Stimulated activated CD8-positive, alpha-beta memory T cell treated with anti-CD3 and anti-CD28 coated beads, Interleukin-12 subunit alpha, Interleukin-12 subunit beta, amount 100 ng/mL, for 24 hours (primary cell): ENCODE data around the gene KCND3.

Experiments used
- DNase-seq: peaks from one replicate; pipeline ENCODE4 v3.0.0-alpha.2; 2020; ENCODE audit errors: extremely low read depth

Gene KCND3

DNA sequence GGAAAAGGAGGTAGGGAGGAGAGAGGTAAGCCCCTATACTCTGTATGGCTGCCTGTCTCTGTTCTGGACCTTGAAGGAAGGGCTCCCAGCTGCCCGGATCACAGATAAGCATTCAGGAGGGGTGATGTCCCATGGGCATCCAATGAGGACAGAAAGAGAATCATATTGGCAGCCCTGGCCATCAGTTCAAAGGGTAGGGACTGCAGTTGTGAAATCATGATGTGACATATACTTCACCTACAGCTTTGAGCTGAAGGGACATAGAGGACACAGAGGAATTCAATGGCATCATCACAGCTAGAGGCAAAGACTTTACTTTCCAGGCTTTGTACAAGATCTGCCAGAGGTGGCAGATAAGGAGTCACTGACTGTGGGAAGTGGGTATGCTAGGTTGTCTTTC, 212.2 kb downstream of the KCND3 start:
- DNase-seq = no peak

DNA sequence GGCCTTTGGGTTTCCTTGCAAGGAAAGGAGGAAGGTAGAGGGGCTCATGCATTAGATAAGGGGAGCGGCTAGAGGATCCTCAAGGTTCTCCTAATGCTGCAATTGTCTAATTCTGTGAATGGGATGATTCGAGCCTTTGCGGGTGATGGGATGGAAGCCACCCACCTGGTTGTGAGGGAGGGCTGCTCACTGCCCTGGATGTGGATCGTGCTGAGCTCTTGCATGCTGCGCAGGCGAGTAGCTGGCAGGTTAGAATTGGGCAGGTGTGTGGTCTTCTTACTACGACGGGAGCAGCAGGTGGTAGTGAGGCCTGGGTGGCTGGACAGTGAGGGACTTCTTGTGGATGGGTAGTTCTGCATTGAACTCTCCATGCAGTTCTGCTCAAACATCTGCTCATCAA, 212.6 kb downstream of the KCND3 start:
- DNase-seq = no peak

DNA sequence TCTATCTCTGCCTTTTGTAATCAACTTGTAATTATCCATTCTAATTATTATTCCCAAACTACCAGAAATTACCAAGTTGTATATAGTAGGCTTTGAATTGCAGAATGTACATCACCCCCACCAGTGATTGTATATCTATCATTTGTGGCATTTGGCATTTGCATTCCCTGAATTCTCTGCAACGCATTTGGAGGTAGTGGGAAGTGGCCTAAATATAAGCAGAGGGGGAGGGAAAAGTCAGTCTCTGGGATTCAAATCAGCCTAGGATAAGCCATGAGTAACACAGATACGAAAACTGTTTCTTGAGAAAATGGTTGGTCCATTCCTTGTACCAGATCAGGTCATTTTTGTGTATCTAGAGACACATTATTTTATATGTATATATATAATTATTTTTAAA, 213.1 kb downstream of the KCND3 start:
- no peak for DNase-seq

DNA sequence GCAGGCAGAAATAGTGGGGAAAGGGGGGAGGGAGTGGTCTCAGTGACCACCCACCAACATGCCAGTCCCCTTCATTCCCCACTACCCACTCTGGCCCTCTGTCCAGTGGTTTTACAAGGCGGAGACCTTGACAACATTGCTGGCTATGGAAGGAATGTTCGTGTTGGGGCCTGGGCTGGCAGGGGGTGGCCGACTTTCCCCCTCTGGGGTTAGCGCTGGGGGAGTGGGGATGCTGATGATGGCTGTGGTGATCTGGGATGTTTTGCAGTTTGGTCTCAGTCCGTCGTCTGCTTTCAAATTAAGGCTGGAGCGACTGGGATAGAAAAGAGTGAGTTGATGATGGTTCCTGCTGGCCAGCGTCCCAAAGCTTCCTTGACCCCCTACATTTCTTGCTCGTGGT, 213.5 kb downstream of the KCND3 start:
- DNase-seq = no peak

DNA sequence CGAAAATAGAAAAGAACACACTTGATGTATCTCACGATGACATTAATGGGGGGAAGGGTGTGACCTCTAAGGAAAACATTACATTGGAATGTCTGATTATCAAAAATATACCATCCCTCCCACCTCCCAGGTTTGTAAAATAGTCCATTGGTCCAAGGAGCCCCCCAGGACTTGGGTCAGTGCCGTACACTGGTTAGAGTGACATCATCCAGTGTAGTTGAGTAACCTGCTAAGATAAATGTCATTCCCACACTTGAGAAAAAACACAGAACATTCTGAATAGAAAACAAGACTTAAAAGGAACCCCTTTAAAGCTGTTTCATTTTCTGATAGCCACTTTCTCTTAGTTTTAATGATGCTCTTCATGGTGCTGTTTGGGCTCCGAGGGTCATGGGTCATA, 218.6 kb downstream of the KCND3 start:
- no peak for DNase-seq

- DNase-seq = no peak
Observed at GRCh38 chr1:111769517-111770146, 219.8 kb downstream of the KCND3 start.

- no peak for DNase-seq
Observed at GRCh38 chr1:111768625-111769024, 220.8 kb downstream of the KCND3 start.

- no peak for DNase-seq
Observed at GRCh38 chr1:111768023-111768422, 221.4 kb downstream of the KCND3 start.

GRCh38 chr1:111762332-111762731, 227.1 kb downstream of the KCND3 start:
- no peak for DNase-seq

DNA sequence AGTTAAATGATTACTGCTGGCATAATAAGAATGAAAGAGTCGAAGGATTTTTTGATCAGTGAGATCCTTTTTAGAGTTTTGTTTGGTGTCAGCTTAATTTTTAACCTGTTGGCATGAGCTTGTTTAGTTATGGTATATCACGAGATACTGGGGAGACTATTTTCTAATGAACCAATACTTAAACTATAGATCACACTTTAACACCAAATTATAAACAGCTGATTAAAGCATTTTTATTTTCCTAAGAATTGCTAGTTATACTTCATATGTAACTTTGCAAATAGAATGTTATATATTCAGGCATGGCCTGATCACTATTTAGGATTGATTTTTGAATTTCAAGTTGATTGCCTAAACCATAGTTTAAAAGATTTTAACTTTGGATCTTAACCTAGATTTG, 227.8 kb downstream of the KCND3 start:
- no peak for DNase-seq

- no peak for DNase-seq
Observed at GRCh38 chr1:111758373-111758772, 231.1 kb downstream of the KCND3 start.

GRCh38 chr1:111756124-111756513, 233.3 kb downstream of the KCND3 start:
- DNase-seq = no peak

DNA sequence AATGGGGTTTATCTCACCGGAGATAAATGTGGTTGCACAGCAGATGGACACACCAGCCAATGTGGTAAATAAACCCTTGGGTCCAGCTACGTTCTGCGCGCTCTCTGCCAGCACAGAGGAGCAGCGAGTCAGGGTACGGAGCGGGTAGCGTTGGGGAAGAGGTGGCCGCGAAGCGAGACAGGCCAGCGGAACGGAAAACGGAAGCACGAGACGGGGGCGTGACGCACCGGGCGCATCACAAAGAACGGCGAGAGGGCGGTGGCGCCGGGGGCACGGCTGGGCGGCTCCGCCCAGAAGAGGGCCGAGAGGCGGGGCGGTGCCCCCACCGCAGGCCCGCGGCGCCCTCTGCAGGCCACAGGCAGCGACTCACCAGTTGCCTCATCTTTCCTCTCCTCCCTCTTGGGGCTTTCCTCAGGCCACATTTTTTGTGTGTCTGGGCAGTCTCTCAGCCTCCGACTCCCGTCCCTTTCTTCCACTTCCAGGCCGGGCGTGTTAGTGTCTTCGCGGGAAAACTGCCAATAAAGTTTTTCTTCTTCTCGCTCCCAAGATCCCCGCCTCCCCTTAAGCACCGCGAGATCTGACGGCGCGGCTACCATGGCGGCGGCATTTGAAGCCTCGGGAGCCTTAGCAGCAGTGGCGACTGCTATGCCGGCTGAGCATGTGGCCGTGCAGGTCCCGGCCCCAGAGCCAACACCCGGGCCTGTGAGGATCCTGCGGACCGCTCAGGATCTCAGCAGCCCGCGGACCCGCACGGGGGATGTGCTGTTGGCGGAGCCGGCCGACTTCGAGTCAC, 233.9 kb downstream of the KCND3 start, which contains the start of gene DDX20:
DDX20 (plus strand) TSS at position 571 of the 793 bp plus-strand sequence; CDS start at position 595, 24 bp downstream.
- peak; percentile 82 for DNase-seq

DNA sequence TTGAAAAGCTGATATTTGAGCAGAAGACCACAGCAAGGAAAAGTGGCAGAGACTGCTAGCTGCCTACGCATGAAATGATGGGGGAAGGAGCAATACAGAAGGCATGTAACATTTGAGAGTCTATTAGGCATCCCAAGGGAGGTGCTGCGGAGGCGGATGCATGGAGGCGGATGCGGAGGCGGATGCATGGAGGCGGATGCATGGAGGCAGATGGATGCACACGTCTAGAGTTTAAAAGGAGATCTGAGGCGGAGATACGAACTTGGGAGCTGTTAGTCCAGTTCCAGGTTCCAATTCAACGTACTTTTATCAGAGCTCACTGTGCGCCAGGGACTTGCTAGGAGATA, 234.5 kb downstream of the KCND3 start:
- DNase-seq = no peak

- DNase-seq = no peak
Observed at GRCh38 chr1:111751906-111752575, 237.4 kb downstream of the KCND3 start.

DNA sequence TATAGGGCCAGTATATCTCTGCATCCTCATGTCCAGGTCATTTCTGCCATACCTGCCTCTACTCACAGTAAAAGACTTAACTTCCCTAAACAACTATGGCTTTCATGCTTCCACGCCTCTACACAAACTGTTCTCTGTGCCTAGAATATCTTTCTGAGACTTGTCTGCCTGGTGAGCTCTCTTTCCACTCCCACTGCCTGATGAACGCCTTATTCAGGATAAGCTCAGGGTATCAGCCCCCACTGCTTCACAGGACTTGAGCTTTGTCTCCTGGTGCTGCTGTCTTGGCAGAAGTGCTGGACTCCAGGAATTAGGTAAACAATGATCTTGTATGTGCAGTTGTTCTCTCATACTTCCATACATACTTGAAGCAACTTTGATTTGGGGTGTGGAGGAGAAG, 238.6 kb downstream of the KCND3 start:
- no peak for DNase-seq

DNA sequence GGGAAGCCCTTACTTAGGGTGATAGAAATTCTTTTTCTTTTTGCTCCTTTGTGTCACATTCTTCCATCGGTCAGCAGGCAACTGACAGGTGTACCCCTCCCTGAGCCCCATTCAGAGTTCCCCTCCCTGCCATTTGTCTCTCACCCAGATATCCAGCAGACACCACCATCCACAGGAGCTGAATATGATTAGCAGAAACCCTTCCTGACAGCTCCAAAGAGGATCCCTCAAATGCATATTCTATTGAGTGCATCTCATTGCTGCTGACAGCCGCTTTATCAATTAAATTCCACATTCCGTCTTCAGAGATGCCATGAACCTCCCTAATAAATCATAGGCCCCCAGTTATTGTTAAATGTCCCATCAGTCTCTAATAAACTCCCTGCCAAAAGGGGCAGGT, 239.8 kb downstream of the KCND3 start:
- no peak for DNase-seq

DNA sequence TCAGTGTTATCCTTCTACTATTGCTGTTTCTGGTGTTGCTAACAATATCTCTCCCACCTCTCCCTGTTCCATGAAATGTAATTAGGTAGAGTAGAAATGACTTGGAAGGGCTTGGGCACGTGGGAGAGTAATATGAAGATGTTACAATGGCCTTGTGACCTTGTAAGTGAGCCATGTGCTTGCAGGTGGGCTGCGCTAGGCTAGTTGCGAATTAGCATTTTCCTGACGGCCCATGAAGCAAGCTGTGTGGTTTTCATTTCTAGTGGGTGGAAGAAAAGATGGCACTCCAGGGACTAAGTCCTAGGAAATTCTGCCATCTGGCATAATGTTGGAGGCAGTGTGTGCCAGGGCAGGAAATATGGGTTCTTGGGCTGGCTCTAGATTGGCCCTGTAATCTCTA, 241.5 kb downstream of the KCND3 start:
- DNase-seq = no peak

DNA sequence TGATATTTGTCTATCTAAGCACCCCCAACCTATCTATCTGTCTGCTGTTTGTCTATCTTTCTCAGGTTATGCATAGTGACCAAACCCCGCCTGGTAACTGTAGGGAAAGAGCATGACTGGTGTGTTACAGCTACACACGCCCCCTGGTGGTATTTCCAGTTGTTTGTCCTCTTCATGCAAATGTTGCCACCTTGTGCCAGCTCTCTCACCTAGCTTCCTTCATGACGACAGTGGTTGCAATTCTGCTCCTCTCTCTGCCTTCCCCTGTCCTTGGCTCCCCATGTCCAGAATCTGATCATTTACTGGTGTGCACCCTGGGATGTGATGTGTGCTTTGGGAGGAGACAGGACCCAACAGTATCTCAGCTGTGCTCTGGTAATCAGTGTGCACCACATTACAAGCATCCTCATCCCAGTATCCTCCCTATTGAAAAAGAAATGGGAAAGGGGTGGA, 242.2 kb downstream of the KCND3 start:
- no peak for DNase-seq

DNA sequence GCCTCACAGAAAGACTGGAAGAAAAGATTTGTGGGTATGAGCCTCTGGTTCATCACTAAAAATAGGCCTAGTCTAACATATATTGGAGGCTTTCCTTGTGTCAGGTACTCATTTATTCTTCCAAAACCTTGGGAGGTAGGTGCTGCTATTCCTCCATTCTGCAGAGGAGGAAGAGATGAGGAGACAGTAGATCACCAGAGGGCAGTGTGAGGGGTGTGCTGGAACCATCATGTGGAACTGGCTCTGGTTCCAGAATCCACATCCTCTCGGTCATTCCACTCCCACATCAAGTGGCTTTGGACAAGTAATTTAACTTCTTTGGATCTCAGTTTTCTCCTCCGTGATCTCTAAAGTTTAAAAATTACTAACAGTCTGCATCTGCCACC, 242.9 kb downstream of the KCND3 start:
- no peak for DNase-seq

GRCh38 chr1:111745675-111746613, 243.5 kb downstream of the KCND3 start:
- DNase-seq = no peak

DNA sequence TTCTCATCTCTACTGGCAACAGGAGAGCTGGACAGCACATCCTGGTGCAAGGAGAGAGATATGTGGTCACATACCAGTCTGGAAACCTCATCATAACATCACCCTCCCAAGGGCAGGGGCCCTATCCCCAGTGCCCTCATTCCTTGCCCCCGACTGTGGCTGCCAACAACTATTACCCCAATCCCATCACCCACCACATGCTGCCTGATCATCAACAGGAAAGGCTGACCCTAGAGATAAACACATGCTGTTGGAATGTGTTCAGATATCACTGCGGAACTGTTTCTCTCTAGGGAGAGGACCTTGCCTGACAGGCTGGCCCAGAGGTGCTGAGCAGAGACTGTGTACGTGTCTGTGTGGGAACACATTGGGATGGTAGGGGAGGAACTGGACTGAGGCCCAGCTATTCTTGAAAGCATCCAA, 245.8 kb downstream of the KCND3 start:
- no peak for DNase-seq
